Subcutaneous adipose tissue (tissue), 4 donors: ENCODE results near the gene RETNLB. TPM values are rescaled to one million over a fixed set of nuclear protein-coding genes. Genes with fewer than 3 reads are reported as not detected.

ENCODE experiments used
- CTCF ChIP-seq: fragments of 450-650 bp; IDR thresholded peaks from one replicate; pipeline ENCODE4 v1.5.1; 2016; ENCODE audit warnings: low read depth, mild to moderate bottlenecking, control low read depth, antibody characterized with exemption, moderate library complexity
- total RNA-seq, 4 donors: library from RNA; depleted of rRNA; stranded (reverse); fragments of >200 nt; gene quantifications; one replicate each; pipeline ENCODE4 v1.1.0, GENCODE V29; 2016

RETNLB gene
- total RNA-seq, 4 donors from 2014 or later, result not detected

GRCh38 chr3:108775649-108776048 lies 18.4 kb upstream of the RETNLB start:
- TF ChIP-seq CTCF, result no peak

DNA sequence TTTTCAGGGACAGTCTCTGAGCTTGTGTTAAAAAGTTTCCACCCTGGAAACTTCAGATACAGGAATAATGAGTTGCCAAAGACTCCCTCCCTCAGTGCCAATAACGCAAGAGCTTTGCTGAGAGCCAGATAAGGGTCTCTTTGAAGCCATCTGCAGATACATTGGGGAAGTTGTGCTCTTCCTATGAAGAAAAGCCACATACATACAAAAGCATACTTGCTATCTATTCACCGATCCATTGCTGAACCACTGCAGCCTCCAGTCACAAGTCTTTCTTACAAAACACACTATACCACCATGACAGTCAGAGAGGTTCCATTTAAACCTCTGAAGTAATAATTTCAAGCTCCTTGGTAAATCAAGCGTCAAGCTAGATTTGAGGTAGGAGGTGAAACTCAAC lies 10.0 kb upstream of the RETNLB start:
- no peak for TF ChIP-seq CTCF

DNA sequence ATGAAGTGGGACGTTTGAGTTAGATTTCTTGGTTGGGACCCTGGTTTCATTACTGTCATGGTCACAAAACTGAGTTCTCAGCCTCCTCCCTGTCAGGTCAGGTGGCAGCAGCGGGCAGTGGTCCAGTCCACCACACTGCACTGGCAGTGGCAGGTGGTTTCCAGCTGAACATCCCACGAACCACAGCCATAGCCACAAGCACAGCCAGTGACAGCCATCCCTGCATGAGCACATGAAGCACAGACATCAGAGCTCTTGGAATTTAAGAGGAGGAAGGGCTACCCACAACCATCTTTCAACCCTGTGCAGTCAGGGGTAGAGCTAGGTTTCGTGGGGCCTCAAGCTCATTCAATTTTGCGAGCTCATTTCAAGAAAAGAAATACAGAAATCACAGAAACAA lies 1.5 kb downstream of the RETNLB start:
- TF ChIP-seq CTCF, result no peak

- TF ChIP-seq CTCF, result no peak
Observed at GRCh38 chr3:108744762-108745161, 12.4 kb downstream of the RETNLB start.

- no peak for TF ChIP-seq CTCF
Observed at GRCh38 chr3:108742929-108743328, 14.3 kb downstream of the RETNLB start.

DNA sequence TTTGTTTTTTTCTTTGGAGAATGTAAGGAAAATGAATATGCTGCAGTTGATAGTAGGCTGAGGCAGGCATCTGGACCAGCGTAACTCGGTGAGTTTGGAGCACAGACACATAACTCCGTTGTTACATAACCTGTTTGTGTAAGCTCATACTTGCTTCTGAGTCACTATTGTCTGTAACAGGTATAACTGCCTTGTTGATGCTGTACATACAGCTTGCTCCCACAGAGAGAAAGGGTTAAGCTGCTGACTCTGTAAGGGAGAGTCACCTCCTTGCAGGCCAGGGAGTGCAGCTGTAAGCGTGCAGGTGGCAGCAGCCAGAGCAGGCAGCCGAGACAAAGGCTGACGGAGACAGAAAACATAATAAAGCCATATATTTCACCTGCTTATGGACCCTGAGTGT lies 20.4 kb downstream of the RETNLB start:
- TF ChIP-seq CTCF, result no peak

DNA sequence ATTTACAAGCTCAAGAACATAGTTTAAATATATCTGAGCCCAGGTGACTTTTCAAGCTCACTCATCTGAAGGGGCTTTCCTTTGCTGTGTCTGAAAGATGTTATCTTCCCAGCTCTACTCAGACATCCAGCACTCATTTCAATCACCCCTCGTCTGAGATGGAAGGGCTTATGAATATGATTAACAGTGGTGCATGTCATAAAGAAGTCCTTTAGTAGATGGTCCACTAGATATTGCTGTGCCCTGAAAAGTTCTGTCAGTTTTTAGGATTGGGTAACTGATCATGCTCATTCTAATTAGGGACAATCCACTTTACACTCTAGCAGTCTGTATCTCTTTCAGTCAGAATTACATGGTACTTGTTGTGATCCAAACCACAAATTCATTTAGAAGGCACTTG lies 28.3 kb downstream of the RETNLB start:
- TF ChIP-seq CTCF, result no peak
